ENCODE results near the gene TMPRSS9.
"Not testable (repeated sequence)": the region's sequence is repeated elsewhere in the genome, so short reads cannot be mapped to it uniquely, and the experiment has no call there.

The TMPRSS9 gene

GRCh38 chr19:2362046-2362969 lies 2.2 kb downstream of the TMPRSS9 start:
- no peak for DNase-seq

- no peak for DNase-seq
Measured at GRCh38 chr19:2362970-2363300, 2.9 kb downstream of the TMPRSS9 start.

- no peak for DNase-seq
Measured at GRCh38 chr19:2363419-2363818, 3.4 kb downstream of the TMPRSS9 start.

- DNase-seq = no peak
Measured at GRCh38 chr19:2365201-2365970, 5.3 kb downstream of the TMPRSS9 start.

- no peak for DNase-seq
Measured at GRCh38 chr19:2371656-2372055, 11.6 kb downstream of the TMPRSS9 start.

GRCh38 chr19:2372076-2372612 lies 12.1 kb downstream of the TMPRSS9 start:
- DNase-seq = no peak

GRCh38 chr19:2374808-2375207 lies 14.7 kb downstream of the TMPRSS9 start:
- DNase-seq = no peak

GRCh38 chr19:2375353-2376121 lies 15.5 kb downstream of the TMPRSS9 start:
- no peak for DNase-seq

GRCh38 chr19:2376784-2377519 lies 16.9 kb downstream of the TMPRSS9 start:
- DNase-seq = no peak

GRCh38 chr19:2380567-2380966 lies 20.5 kb downstream of the TMPRSS9 start:
- no peak for DNase-seq

GRCh38 chr19:2381148-2381820 lies 21.2 kb downstream of the TMPRSS9 start:
- DNase-seq = no peak

GRCh38 chr19:2382530-2383222 lies 22.6 kb downstream of the TMPRSS9 start:
- no peak for DNase-seq

GRCh38 chr19:2385053-2385721 lies 25.1 kb downstream of the TMPRSS9 start:
- no peak for DNase-seq

- DNase-seq = no peak
Measured at GRCh38 chr19:2387367-2388288, 27.6 kb downstream of the TMPRSS9 start.

GRCh38 chr19:2389594-2389993 lies 29.5 kb downstream of the TMPRSS9 start:
- DNase-seq = no peak

- DNase-seq = no peak
Measured at GRCh38 chr19:2391118-2391725, 31.2 kb downstream of the TMPRSS9 start.

- DNase-seq = no peak
Measured at GRCh38 chr19:2392366-2392765, 32.3 kb downstream of the TMPRSS9 start.

GRCh38 chr19:2392899-2393298 lies 32.8 kb downstream of the TMPRSS9 start:
- DNase-seq = not testable (repeated sequence)

- DNase-seq = no peak
Measured at GRCh38 chr19:2394054-2394441, 34.0 kb downstream of the TMPRSS9 start.
